ENCODE results near the gene ALG12.

DNA sequence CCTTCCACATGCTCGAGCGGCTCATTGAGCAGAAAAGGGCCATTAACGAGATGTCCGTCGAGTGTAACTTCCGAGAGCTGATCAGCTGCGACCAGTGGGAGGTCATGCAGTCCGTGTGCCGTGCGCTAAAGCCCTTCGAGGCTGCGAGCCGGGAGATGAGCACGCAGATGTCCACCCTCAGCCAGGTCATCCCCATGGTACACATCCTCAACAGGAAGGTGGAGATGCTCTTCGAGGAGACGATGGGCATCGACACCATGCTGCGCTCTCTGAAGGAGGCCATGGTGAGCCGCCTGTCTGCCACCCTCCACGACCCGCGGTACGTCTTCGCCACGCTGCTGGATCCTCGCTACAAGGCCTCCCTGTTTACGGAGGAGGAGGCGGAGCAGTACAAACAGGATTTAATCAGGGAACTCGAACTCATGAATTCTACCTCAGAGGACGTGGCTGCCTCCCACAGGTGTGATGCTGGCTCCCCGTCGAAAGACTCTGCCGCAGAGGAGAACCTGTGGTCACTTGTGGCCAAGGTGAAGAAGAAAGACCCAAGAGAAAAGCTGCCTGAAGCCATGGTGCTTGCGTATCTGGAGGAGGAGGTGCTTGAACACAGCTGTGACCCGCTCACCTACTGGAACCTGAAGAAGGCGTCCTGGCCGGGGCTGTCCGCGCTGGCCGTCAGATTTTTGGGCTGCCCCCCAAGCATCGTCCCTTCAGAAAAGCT, 31.7 kb downstream of the ALG12 start:
- TF ChIP-seq, protein P1, sequence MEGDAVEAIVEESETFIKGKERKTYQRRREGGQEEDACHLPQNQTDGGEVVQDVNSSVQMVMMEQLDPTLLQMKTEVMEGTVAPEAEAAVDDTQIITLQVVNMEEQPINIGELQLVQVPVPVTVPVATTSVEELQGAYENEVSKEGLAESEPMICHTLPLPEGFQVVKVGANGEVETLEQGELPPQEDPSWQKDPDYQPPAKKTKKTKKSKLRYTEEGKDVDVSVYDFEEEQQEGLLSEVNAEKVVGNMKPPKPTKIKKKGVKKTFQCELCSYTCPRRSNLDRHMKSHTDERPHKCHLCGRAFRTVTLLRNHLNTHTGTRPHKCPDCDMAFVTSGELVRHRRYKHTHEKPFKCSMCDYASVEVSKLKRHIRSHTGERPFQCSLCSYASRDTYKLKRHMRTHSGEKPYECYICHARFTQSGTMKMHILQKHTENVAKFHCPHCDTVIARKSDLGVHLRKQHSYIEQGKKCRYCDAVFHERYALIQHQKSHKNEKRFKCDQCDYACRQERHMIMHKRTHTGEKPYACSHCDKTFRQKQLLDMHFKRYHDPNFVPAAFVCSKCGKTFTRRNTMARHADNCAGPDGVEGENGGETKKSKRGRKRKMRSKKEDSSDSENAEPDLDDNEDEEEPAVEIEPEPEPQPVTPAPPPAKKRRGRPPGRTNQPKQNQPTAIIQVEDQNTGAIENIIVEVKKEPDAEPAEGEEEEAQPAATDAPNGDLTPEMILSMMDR (IDR thresholded peaks at IDR 0.05), result no peak
- TF ChIP-seq POLR2AphosphoS5 (IDR thresholded peaks at IDR 0.05), result no peak
- no peak for TF ChIP-seq POLR2A (IDR thresholded peaks at IDR 0.05)
